Nephron progenitor cell (in vitro differentiated cells): ENCODE results near the gene LRRC8C.

Experiments
- DNase-seq: peaks from one replicate; pipeline ENCODE4 v3.0.0; 2021
- H3K27ac Mint-ChIP-seq: 2 replicates; pipeline ENCODE4 v1.8.0; 2021; ENCODE audit warnings: mild to moderate bottlenecking, moderate library complexity, mixed read lengths
- H3K27me3 Mint-ChIP-seq: 2 replicates; pipeline ENCODE4 v1.8.0; 2021; ENCODE audit warnings: mild to moderate bottlenecking, low read depth, mixed read lengths; ENCODE audit not compliant: poor library complexity
- H3K36me3 Mint-ChIP-seq: 2 replicates; pipeline ENCODE4 v1.8.0; 2021; ENCODE audit warnings: low read depth, mixed read lengths
- H3K4me1 Mint-ChIP-seq: 2 replicates; pipeline ENCODE4 v1.8.0; 2021; ENCODE audit warnings: mixed read lengths
- H3K4me3 Mint-ChIP-seq: 2 replicates; pipeline ENCODE4 v1.8.0; 2021; ENCODE audit warnings: mild to moderate bottlenecking, moderate library complexity, mixed read lengths
- H3K9me3 Mint-ChIP-seq: 2 replicates; pipeline ENCODE4 v1.8.0; 2021; ENCODE audit warnings: mild to moderate bottlenecking, moderate library complexity, mixed read lengths
- CTCF ChIP-seq: fragments of 200-600 bp; sonication (generic); IDR thresholded peaks from 2 replicates; pipeline ENCODE4 v1.5.0; 2021; ENCODE audit warnings: antibody characterized with exemption

Gene LRRC8C

DNA sequence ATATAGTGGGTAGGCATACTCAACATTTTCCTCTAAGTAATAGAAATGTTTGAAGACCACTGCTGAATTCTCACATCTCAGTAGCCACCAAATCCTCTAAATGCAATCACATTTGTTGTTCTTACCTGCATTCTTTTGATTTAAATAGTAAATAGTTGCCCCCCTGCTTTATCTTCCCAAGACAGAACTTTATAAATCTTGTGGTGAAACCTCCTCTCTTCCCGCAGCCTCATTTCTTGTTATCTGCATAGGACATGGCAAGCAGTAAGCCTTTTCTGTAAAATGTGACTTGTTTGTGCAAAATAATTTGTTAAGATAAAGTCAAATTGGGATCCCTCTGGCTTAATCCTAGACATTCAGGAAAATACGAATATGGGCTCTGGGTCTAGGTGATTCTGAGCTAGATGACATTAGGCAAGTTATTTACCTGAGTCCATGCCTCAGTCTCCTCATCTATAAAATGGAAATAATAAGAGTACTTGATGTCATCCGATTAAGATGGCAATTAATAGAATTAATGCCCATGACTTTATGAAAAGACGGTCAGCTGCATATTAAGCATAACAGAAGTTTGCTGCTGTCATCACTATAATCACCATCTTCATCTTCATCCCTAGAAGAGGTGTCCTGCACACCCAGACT lies 77.7 kb downstream of the LRRC8C start:
- DNase-seq: no peak
- H3K27ac Mint-ChIP-seq: no peak overlapping the region
- no peaks in the 10 kb centered on the region for H3K36me3 Mint-ChIP-seq
- H3K4me1 Mint-ChIP-seq: peaks cover 24% of the 10 kb centered on the region
- H3K9me3 Mint-ChIP-seq: no peaks in the 10 kb centered on the region
- no peak for TF ChIP-seq CTCF
- no peak overlapping the region for H3K4me3 Mint-ChIP-seq
- no peaks in the 10 kb centered on the region for H3K27me3 Mint-ChIP-seq

GRCh38 chr1:89711140-89711778 lies 78.3 kb downstream of the LRRC8C start:
- Mint-ChIP-seq H3K4me1 (peaks cover 24% of the 10 kb centered on the region), H3K27me3 (no peaks in the 10 kb centered on the region), H3K4me3 (no peak overlapping the region), H3K36me3 (no peaks in the 10 kb centered on the region), H3K9me3 (no peaks in the 10 kb centered on the region), H3K27ac (peak overlapping the region; percentile 14)
- TF ChIP-seq CTCF: no peak
- no peak for DNase-seq

GRCh38 chr1:89712420-89712819 lies 79.5 kb downstream of the LRRC8C start:
- Mint-ChIP-seq H3K4me1 (peaks cover 24% of the 10 kb centered on the region), H3K9me3 (no peaks in the 10 kb centered on the region), H3K27ac (no peak overlapping the region), H3K36me3 (no peaks in the 10 kb centered on the region), H3K4me3 (no peak overlapping the region), H3K27me3 (no peaks in the 10 kb centered on the region)
- DNase-seq: no peak
- TF ChIP-seq CTCF: no peak

- Mint-ChIP-seq H3K27ac (no peak overlapping the region), H3K9me3 (no peaks in the 10 kb centered on the region), H3K4me3 (no peak overlapping the region), H3K4me1 (peaks cover 1% of the 10 kb centered on the region), H3K36me3 (no peaks in the 10 kb centered on the region), H3K27me3 (no peaks in the 10 kb centered on the region)
- DNase-seq: no peak
- no peak for TF ChIP-seq CTCF
Measured at GRCh38 chr1:89715677-89716076, 82.8 kb downstream of the LRRC8C start.

- no peaks in the 10 kb centered on the region for H3K27me3 Mint-ChIP-seq
- H3K4me3 Mint-ChIP-seq: no peak overlapping the region
- no peak overlapping the region for H3K27ac Mint-ChIP-seq
- H3K9me3 Mint-ChIP-seq: peaks cover 3% of the 10 kb centered on the region
- TF ChIP-seq CTCF: no peak
- no peak for DNase-seq
- no peaks in the 10 kb centered on the region for H3K36me3 Mint-ChIP-seq
- H3K4me1 Mint-ChIP-seq: no peaks in the 10 kb centered on the region
Measured at GRCh38 chr1:89719502-89720306, 86.8 kb downstream of the LRRC8C start.
